DMS 273 treated with DMSO at 0.1 percent for 48 hours (cell line): Measurements from ENCODE around the gene STK11IP.

ENCODE experiments used
- DNase-seq: peaks from one replicate; lab custom pipeline; 2025; lab: John Stamatoyannopoulos, UW

Gene STK11IP

DNA sequence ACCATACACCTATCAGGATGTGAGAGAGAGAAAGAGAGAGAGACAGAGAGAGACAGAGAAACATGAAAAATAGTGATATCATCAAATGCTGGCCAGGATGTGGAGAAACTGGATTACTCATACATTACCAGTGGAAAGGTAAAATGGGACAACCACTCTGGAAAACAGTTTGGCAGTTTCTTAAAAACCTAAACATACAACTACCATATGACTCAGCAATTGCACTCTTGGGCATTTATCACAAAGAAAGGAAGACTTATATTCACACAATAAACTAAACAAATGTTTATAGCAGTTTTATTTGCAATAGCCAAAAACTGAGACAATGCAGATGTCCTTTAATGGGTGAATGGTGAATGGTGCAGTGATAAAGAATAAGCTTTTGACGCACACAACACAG, 58.9 kb downstream of the STK11IP start:
- DNase-seq, result no peak

- no peak for DNase-seq
Observed at GRCh38 chr2:219658196-219658846, 60.7 kb downstream of the STK11IP start.

DNA sequence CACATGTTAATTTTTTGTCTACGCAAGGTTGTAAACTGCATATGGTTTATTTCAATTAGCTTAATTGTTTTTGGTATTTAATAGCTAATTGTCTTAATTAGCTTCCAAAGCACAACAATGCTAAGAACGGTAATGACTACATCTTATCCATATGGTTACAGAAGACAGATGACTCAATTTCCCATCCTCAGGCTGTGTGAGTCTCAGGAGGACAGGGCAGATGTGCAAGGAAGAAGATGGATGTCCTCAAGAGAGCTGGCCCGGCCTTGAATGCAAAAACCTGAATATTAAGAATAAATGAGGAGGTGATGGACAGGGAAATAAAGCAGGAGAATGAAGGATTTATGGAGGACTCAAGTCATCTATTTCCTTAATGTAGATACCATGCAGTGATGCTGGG, 61.2 kb downstream of the STK11IP start:
- no peak for DNase-seq

- DNase-seq, result no peak
Observed at GRCh38 chr2:219661197-219661954, 63.7 kb downstream of the STK11IP start.

GRCh38 chr2:219661955-219662395, 64.3 kb downstream of the STK11IP start:
- no peak for DNase-seq

GRCh38 chr2:219662566-219662965, 64.9 kb downstream of the STK11IP start:
- DNase-seq, result no peak

DNA sequence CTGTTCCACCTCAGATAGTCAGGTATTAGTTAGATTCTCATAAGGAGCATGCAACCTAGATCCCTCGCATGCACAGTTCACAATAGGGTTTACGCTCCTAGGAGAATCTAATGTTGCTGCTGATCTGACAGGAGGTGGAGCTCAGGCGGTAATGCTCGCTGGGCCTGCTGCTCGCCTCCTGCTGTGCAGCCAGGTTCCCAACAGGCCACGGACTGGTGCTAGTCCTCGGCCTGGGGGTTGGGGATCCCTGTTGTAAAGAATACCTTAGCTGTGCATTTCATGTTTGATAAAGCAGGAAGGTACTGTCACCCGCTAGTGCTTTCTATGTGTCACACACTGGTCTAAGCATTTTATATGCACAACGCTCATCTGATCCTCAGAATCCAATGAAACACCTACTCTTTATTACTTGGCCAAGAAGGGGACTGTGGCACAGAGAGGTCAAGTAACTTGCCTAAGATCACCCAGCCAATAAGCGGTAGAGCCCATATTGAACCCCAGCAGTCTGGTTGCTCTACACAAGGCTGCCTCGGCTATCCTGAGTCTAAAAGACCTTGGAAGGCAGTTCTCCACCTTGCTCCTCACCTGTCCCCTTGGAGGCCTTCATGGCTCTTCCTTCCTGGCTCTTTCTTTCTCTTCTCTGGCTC, 65.6 kb downstream of the STK11IP start:
- DNase-seq, result no peak

DNA sequence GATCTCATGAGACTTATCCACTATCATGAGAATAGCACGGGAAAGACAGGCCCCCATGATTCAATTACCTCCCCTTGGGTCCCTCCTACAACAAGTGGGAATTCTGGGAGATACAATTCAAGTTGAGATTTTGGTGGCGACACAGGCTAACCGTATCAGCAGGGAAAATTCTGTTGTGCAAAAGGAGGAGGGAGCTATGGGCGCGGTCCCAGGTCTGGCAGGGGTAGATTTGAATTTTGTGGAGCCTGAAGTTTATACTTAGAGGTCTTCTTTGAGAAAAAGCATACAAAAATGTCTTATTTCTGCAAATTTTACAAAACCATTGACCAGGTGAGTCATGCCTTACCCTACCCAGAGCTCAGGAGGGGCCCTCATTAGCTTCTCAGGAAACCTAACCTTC, 66.4 kb downstream of the STK11IP start:
- DNase-seq, result no peak

GRCh38 chr2:219664944-219665343, 67.3 kb downstream of the STK11IP start:
- DNase-seq, result peak; percentile 43

GRCh38 chr2:219665926-219666325, 68.3 kb downstream of the STK11IP start:
- DNase-seq, result no peak
